ENCODE data around the gene MAPK8IP2.
"Not testable (repeated sequence)": the region's sequence is repeated elsewhere in the genome, so short reads cannot be mapped to it uniquely, and the experiment has no call there.

The MAPK8IP2 gene

DNA sequence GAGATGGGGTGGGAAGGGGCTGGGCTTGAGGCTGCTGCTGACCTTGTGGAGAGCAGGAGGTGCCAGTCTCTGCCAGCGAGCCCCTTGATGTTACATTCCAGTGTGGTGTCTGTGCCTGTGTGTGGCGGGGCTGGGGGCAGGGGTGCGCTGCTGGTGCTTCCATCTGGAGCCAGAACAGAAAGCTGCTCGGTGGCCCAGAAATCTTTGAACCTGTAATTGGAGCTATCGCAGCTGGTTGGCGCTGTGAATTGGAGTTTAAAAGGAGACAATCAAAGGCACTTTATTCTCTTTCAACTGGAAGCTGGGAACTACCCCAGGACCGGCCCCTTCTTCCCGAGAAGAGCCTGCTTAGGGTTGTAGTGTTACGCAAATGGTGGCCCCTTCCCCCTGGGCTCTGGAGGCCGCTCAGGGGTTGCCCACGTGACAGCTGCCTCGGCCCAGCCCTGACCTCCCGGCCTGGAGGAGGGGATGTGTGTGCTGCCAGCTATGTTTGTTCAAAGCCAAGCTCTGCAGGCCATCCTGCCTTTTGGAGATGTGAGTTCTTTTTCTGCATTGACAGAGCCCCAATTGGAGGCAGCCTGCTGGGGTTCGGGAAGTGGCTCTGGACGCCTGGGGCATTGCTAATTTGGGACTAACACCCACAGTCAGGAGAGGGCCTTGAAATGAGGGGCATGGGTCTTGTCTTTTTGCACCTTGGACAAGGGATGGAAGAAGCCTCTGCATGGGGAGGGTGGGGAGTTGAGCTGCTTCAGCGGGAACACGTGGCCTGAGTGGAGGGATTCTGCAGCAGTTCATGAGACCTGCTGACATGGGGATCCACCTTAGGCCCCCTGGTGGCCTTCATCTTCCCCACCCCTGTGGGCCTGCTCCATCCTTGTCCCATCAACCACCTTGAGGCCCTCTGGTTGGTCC, 41.4 kb downstream of the MAPK8IP2 start:
- DNase-seq, result no peak

DNA sequence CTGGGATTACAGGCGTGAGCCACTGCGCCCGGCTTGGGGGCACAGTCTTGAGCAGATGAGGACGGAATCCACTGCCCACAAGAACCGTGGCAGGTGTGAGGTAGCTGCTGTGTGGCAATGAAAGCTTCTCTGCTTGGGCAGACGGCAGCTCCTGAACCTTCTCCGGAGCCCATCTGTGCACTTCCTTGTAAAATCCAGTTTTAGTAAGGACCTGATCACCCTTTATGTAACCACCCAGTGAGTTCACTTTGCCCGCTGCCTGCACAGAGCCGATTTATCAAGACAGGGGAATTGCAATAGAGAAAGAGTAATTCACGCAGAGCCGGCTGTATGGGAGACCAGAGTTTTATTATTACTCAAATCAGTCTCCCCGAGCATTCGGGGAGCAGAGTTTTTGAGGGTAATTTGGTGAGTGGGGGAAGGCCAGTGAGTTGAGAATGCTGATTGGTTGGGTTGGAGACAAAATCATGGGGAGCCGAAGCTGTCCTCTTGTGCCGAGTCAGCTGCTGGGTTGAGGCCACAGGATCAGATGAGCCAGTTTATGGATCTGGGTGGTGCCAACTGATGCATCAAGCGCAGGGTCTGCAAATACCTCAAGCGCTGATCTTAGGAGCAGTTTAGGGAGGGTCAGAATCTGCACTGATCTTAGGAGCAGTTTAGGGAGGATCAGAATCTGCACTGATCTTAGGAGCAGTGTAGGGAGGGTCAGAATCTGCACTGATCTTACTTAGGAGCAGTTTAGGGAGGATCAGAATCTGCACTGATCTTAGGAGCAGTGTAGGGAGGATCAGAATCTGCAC, 42.6 kb downstream of the MAPK8IP2 start:
- not testable (repeated sequence) for DNase-seq

DNA sequence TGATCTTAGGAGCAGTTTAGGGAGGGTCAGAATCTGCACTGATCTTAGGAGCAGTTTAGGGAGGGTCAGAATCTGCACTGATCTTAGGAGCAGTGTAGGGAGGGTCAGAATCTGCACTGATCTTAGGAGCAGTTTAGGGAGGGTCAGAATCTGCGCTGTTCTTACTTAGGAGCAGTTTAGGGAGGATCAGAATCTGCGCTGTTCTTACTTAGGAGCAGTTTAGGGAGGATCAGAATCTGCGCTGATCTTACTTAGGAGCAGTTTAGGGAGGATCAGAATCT, 43.2 kb downstream of the MAPK8IP2 start:
- not testable (repeated sequence) for DNase-seq

DNA sequence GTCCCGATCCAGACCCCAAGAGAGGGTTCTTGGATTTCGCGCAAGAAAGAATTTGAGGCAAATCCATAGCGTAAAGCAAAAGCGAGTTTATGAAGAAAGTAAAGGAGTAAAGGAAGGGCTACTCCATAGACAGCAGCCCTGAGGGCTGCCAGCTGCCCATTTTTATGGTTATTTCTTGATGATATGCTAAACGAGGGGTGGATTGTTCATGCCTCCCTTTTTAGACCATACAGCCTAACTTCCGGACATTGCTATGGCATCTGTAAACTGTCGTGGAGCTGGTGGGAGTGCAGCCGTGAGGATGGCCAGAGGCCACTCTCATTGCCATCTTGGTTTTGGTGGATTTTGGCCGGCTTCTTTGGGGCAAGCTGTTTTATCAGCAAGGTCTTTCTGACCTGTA, 52.7 kb downstream of the MAPK8IP2 start:
- DNase-seq, result no peak

DNA sequence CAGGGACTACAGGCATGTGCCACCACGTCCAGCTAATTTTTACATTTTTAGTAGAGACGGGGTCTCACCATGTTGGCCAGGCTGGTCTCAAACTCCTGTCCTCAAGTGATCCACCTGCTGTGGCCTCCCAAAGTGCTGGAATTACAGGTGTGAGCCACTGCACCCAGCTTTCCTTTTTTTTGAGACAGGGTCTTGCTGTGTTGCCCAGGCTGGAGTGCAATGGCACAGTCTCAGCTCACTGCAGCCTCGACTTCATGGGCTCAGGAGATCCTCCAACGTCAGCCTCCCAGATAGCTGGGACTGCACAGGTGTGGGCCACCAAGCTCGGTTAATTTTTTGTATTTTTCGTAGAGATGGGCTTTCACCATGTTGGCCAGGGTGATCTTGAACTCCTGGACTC, 54.1 kb downstream of the MAPK8IP2 start:
- DNase-seq, result not testable (repeated sequence)

DNA sequence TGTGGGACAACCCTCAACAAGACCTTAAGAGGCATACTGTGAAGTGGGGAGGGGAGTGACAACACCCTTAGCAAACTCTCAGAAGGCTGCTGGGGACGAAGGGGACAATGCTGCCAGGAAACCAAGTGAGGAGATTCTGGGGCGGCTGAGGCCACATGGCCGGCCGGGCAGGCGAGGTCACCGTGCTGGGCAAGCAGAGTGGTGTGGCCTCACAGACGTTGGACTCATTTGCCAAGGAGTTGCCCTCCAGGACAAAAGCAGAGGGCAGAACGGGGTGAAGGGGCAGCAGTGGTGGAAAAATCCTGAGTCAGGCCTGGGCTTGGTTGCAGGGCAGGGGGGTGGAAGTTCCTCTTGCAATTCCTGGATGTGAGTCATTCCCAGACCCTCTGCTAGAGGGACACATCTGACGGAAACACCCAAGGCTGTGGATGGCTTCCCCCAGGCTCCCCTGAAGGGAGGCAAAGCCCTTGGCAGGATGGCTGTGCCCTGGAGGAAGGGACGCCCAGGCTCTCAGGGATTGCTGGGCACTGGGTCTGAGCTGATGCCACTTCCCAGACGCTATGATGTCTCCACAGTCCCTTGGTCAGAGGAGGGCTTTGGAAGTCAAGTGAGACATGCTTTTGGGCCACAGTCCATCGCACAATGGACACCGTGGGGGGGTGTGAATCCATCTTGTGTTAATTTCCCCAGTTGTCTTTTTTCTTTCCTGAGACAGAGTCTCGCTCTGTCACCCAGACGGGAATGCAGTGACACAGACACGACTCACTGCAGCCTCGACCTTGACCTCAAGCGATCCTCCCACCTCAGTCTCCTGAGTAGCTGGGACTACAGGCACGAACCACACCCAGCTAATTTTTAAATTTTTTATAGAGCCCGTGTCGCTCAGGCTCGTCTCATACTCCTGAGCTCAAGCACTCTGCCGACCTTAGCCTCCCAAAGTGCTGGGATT, 55.8 kb downstream of the MAPK8IP2 start:
- DNase-seq, result no peak

DNA sequence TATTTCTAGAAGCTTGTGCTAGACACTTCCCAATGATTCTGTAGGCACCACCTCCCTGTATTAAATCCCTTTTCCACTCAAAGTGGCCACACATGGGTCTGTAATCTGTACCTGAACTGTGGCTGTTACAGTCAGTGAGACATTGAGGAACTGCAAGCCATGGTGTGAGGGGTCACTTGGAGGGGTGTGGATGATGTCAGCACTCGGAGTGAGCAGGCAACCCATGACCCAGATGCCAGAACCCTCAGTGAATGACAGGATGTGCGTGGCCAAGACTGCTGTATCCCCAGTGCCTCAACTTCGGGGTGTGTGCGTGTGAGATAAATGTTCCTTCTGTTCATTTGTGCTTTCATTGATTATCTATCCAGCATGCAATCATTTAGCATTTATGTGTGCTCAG, 57.3 kb downstream of the MAPK8IP2 start:
- no peak for DNase-seq

DNA sequence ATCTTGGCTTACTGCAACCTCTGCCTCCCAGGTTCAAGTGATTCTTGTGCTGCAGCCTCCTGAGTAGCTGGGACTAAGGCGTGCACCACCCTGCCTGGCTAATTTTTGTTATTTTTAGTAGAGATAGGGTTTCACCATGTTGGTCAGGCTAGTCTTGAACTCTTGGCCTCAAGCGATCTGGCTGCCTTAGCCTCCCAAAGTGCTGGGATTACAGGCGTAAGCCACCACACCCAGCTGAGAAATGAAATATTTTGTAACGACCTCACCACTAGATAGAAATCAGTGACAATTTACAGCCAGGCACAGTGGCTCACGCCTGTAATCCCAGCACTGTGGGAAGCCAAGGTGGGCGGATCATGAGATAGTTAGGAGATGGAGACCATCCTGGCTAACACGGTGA, 59.1 kb downstream of the MAPK8IP2 start:
- DNase-seq, result not testable (repeated sequence)

DNA sequence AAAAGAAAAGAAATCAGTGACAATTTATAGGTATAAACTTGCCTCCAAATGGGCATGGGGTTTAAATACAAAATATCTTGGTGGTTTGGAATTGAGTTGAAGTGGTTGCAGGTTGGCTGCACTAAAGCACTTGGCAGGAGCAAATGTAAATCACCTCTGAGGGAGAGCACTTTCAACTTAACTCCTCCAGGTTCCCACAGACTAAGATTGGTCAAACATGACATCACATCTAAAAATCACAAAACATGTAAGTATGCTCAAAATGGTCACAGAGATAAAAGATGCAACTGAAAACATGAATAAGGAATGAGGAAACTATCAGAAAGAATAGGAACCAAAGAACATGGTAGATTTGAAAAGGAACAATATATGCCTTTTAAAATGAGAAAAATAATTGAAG, 59.7 kb downstream of the MAPK8IP2 start:
- no peak for DNase-seq

All from NCI-H774 (cell line).